Gastrocnemius medialis (tissue), 4 donors: ENCODE data around the gene PDE7B. TPM values are rescaled to one million over a fixed set of nuclear protein-coding genes. Genes with fewer than 3 reads are reported as not detected.

ENCODE experiments used
- ATAC-seq, 2 donors: fragments of 150-250 bp; one replicate each; pipeline ENCODE4 v1.9.1; 2016
- DNase-seq, 2 donors: peaks; one replicate each; pipeline ENCODE4 v3.0.0-alpha.2; 2019
- H3K27ac ChIP-seq, 4 donors: fragments of 200-600 bp; sonication (generic); 1 replicate in 1 of 4; 2 replicates in 3 of 4; pipeline ENCODE4 v1.5.1; 2016 to 2018; ENCODE audit warnings: mild to moderate bottlenecking in 2 of 4, moderate library complexity in 1 of 4
- H3K27me3 ChIP-seq, 3 donors: fragments of 200-600 bp; sonication (generic) in 2 of 3; 1 replicate in 1 of 3; 2 replicates in 2 of 3; pipeline versions ENCODE4 v1.5.1 to v1.6.0; 2016 to 2019; ENCODE audit warnings: mild to moderate bottlenecking in 1 of 3, moderate library complexity in 1 of 3
- H3K36me3 ChIP-seq, 2 donors: fragments of 200-600 bp; sonication (generic) in 1 of 2; one replicate each; pipeline ENCODE4 v1.5.1; 2017 to 2018
- H3K4me1 ChIP-seq, 2 donors: fragments of 200-600 bp; sonication (generic) in 1 of 2; one replicate each; pipeline ENCODE4 v1.5.1; 2016 to 2017; ENCODE audit warnings: mild to moderate bottlenecking in 2 of 2
- H3K4me3 ChIP-seq, 4 donors: fragments of 200-600 bp; sonication (generic) in 3 of 4; 1 replicate in 1 of 4; 2 replicates in 3 of 4; pipeline ENCODE4 v1.5.1; 2016 to 2019; ENCODE audit warnings: mild to moderate bottlenecking in 2 of 4
- H3K9me3 ChIP-seq, 3 donors: fragments of 200-600 bp; sonication (generic) in 2 of 3; 1 replicate in 1 of 3; 2 replicates in 2 of 3; pipeline ENCODE4 v1.5.1; 2016 to 2019
- POLR2A ChIP-seq, 2 donors: fragments of 450-650 bp; IDR thresholded peaks; one replicate each; pipeline ENCODE4 v1.6.1; 2017; ENCODE audit warnings: antibody characterized with exemption in 2 of 2, mild to moderate bottlenecking in 2 of 2, moderate library complexity in 2 of 2
- in situ Hi-C, 4 donors: fragments of 200-750 bp; cut with MboI; loops; one replicate each; pipeline versions ENCODE4 v1.15.0 to v1.8.0; 2017; ENCODE audit warnings: low sequenced_read_pairs in 4 of 4
- intact Hi-C: fragments of 100-400 bp; cut with DNase I; formaldehyde crosslinking; loops from one replicate; pipeline ENCODE4 v1.15.1; 2023; ENCODE audit warnings: low total_unique reads
- total RNA-seq, 4 donors: library from RNA; depleted of rRNA; stranded (reverse); fragments of >200 nt; gene quantifications; one replicate each; pipeline versions ENCODE4 v1.1.0 to v1.2.3, GENCODE V29; 2016
- TF ChIP-seq, protein P1 (sequence below), 5 experiments: fragments of 450-650 bp in 3 of 5; fragments of 200-600 bp in 2 of 5; sonication (generic) in 2 of 5; IDR thresholded peaks in 4 of 5; conservative IDR thresholded peaks in 1 of 5; 1 replicate in 4 of 5; 2 replicates in 1 of 5; pipeline ENCODE4 v1.5.1; 2016 to 2019; ENCODE audit warnings: antibody characterized with exemption in 5 of 5, mild to moderate bottlenecking in 3 of 5, moderate library complexity in 3 of 5

Gene PDE7B
- total RNA-seq, 4 donors from 2014 or later: 2.2 to 3.6 (median 2.7) TPM

DNA sequence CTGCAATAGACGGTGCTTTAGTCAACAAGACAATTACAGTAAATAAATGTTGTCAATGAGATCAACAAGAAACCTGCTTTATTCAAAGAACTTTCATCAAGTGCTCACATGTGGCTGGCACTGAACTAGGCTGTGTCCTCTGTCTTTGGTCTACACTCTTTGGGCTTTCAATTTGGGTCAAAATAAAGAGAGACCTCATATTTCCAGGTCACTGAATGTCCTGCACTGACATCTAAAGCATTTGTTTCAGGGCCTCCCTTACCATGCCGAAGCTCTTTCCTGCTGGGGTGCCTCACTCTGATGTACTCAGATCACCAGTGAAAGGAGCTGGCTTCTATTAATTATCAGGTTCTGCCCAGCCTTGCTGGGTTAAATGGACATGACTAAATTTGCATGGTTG, 32.0 kb downstream of the PDE7B start:
- intact Hi-C loops: no loop called here
- no peaks in the 10 kb centered on the region for H3K27me3 ChIP-seq
- TF ChIP-seq, protein P1, sequence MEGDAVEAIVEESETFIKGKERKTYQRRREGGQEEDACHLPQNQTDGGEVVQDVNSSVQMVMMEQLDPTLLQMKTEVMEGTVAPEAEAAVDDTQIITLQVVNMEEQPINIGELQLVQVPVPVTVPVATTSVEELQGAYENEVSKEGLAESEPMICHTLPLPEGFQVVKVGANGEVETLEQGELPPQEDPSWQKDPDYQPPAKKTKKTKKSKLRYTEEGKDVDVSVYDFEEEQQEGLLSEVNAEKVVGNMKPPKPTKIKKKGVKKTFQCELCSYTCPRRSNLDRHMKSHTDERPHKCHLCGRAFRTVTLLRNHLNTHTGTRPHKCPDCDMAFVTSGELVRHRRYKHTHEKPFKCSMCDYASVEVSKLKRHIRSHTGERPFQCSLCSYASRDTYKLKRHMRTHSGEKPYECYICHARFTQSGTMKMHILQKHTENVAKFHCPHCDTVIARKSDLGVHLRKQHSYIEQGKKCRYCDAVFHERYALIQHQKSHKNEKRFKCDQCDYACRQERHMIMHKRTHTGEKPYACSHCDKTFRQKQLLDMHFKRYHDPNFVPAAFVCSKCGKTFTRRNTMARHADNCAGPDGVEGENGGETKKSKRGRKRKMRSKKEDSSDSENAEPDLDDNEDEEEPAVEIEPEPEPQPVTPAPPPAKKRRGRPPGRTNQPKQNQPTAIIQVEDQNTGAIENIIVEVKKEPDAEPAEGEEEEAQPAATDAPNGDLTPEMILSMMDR (IDR thresholded peaks at IDR 0.05 in 4 of 5, conservative IDR thresholded peaks at IDR 0.05 in 1 of 5): no peak
- TF ChIP-seq POLR2A (IDR thresholded peaks at IDR 0.05): no peak
- H3K4me1 ChIP-seq: peaks cover 0 to 15% of the 10 kb centered on the region in 2 donors
- no peak for ATAC-seq
- in situ Hi-C loops: no loop called here
- no peak for DNase-seq
- H3K27ac ChIP-seq: no peak overlapping the region
- H3K9me3 ChIP-seq: no peaks in the 10 kb centered on the region
- H3K4me3 ChIP-seq: no peak overlapping the region
- H3K36me3 ChIP-seq: no peaks in the 10 kb centered on the region

DNA sequence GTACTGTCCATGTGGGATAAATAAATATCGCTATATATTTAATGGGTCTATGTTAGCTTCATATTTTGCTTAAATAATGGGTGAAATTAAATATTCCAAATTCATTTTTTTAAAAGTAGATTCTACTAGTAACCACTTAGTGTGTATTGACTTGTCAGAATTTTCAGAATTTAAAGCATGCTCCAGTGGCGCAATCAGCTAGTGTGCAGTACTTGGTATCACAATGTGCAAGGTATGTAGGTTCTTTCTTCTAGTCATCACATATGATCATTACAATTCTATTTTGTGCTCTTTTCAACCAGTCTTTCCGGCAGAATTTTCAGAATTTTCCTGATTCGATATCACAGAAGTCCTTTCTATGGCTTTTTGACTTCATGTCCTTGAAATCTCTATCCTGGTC, 32.6 kb downstream of the PDE7B start:
- intact Hi-C loops: no loop called here
- no peak for ATAC-seq
- in situ Hi-C loops: no loop called here
- H3K27ac ChIP-seq: no peak overlapping the region
- no peak for DNase-seq
- H3K36me3 ChIP-seq: no peaks in the 10 kb centered on the region
- peaks cover 0 to 15% of the 10 kb centered on the region in 2 donors for H3K4me1 ChIP-seq
- TF ChIP-seq, protein P1 (IDR thresholded peaks at IDR 0.05 in 4 of 5, conservative IDR thresholded peaks at IDR 0.05 in 1 of 5): no peak
- TF ChIP-seq POLR2A (IDR thresholded peaks at IDR 0.05): no peak
- no peak overlapping the region for H3K4me3 ChIP-seq
- H3K9me3 ChIP-seq: no peaks in the 10 kb centered on the region
- H3K27me3 ChIP-seq: no peaks in the 10 kb centered on the region

DNA sequence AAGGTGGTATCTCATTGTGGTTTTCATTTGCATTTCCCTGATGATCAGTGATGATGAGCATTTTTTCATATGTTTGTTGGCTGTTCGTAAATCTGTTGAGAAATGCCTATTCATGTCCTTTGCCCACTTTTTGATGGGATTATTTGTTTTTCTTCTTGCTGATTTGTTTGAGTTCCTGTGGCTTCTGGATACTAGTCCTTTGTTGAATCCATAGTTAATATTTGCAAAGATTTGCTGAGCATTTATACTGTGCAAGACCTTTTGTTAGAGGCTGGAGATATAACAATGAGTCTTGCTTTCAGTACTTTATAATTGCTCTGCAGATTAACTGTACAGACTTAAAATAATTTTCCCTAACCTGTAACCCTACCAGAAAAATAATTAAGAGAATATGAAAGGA, 35.6 kb downstream of the PDE7B start:
- H3K27me3 ChIP-seq: no peaks in the 10 kb centered on the region
- TF ChIP-seq POLR2A (IDR thresholded peaks at IDR 0.05): no peak
- TF ChIP-seq, protein P1 (IDR thresholded peaks at IDR 0.05 in 4 of 5, conservative IDR thresholded peaks at IDR 0.05 in 1 of 5): no peak
- H3K4me3 ChIP-seq: no peak overlapping the region
- H3K9me3 ChIP-seq: no peaks in the 10 kb centered on the region
- ATAC-seq (no peak), DNase-seq (no peak)
- no peak overlapping the region for H3K27ac ChIP-seq
- in situ Hi-C loops (no loop called here), intact Hi-C loops (no loop called here)
- peaks cover 0 to 5% of the 10 kb centered on the region in 2 donors for H3K4me1 ChIP-seq
- H3K36me3 ChIP-seq: no peaks in the 10 kb centered on the region

DNA sequence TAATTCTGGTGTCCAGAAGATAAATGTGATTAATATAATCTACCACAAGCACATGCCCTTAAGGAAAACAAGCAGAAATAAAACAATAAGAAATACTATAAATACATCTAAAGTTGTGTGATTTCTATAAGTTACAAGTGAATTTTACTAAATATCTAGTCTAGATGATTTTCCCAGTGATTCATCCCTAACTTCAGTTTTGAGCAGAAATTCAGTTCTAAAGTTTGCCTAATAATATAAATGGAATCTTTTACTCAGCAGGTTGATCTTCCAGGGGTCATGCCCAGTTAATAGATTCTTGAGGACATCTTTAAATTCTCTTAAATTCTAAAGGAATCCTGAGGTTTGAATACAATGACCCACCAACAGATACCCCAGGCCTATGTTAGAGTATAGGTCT, 37.3 kb downstream of the PDE7B start:
- DNase-seq (no peak), ATAC-seq (no peak)
- Histone ChIP-seq H3K27me3 (no peaks in the 10 kb centered on the region), H3K36me3 (no peaks in the 10 kb centered on the region), H3K4me1 (no peaks in the 10 kb centered on the region), H3K4me3 (no peak overlapping the region), H3K9me3 (no peaks in the 10 kb centered on the region), H3K27ac (no peak overlapping the region)
- in situ Hi-C loops (no loop called here), intact Hi-C loops (no loop called here)
- TF ChIP-seq, protein P1 (IDR thresholded peaks at IDR 0.05 in 4 of 5, conservative IDR thresholded peaks at IDR 0.05 in 1 of 5): no peak
- no peak for TF ChIP-seq POLR2A (IDR thresholded peaks at IDR 0.05)

DNA sequence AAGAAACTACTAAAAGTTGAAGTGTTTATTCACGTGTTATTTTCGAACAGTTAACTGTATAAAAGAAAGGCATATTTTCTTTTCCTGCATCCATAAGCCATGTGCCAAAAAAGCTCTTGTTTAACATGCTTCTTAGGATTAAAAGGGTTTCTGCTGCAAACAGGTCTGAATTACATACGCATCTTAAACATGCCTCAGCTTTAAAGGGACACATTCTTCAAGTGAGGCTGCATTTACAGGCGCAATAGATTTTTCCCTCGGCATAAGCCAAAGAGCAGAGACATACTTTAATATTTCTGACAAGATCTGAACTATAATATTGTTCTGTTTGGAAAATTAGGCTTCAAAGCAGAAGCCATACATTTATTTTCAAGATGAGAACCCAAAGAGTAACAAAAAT, 39.4 kb downstream of the PDE7B start:
- intact Hi-C loops (no loop called here), in situ Hi-C loops (no loop called here)
- H3K36me3 ChIP-seq: no peaks in the 10 kb centered on the region
- TF ChIP-seq, protein P1 (IDR thresholded peaks at IDR 0.05 in 4 of 5, conservative IDR thresholded peaks at IDR 0.05 in 1 of 5): no peak
- no peak for TF ChIP-seq POLR2A (IDR thresholded peaks at IDR 0.05)
- no peak overlapping the region for H3K4me3 ChIP-seq
- no peaks in the 10 kb centered on the region for H3K27me3 ChIP-seq
- H3K9me3 ChIP-seq: no peaks in the 10 kb centered on the region
- no peaks in the 10 kb centered on the region for H3K4me1 ChIP-seq
- no peak overlapping the region for H3K27ac ChIP-seq
- ATAC-seq: no peak
- DNase-seq: no peak
